ENCODE results near the gene NOSTRIN.
A peak's percentile ranks its signal among the peaks of the same experiment; 100 is the strongest.
"Not testable (repeated sequence)": the region's sequence is repeated elsewhere in the genome, so short reads cannot be mapped to it uniquely, and the experiment has no call there.

Gene NOSTRIN

DNA sequence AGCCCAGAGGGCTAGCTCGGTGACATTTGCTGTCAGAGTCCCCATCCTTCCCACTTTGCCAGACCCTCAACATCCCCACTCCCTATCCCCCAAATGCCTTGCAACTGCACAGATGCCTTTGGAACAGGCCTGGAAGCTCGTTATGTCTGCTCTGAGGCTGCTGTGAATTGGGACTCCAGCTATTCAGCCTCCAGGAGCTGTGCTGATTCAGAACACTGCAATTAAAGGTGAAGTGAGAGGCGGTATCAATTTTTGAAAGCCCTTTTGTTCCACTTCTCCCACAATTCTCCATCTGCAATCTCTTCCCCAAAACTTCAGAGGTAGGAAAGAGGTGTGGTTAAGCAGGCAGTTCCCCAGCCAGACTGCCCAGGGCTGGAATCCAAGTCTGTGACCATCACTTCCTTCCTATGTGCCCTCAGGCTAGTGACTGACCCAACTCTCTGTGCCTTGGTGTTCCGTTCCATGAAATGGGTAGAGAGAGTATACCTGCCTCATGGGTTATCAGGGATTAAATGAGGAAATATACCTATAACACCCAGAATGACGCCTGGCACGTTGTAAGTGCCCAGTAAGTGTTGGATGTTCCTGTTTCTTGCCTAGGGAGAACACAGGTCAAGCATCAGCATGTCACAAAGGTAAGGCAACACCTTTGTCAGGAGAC is 17.5 kb downstream of the NOSTRIN start:
- no peak for DNase-seq (ENCODE audit: low spot score)

GRCh38 chr2:168821577-168821976 is 19.1 kb downstream of the NOSTRIN start:
- no peak for DNase-seq (ENCODE audit: low spot score)

DNA sequence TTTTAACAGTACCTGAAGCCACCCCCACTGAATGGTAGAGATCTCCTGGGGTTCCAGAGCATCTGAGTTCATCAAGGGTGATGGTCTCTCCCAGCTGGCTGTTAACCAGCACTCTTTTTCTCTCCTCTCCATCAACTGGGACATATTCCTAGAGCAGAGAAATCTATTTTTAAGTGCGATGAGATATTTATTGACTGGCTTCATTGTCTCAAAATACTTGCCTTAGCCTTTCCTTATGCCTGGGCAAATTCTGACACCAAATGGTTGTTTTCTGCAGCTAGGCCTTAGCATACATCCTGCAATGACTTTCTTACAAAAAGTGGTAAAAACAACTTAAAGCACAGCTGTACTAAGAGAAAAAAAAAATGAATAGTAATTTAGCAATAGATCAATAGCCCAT is 19.6 kb downstream of the NOSTRIN start:
- no peak for DNase-seq (ENCODE audit: low spot score)

GRCh38 chr2:168825126-168825525 is 22.7 kb downstream of the NOSTRIN start:
- no peak for DNase-seq (ENCODE audit: low spot score)

- DNase-seq (ENCODE audit: low spot score): no peak
These were observed 28.5 kb downstream of the NOSTRIN start for GRCh38 chr2:168830958-168831357.

GRCh38 chr2:168831662-168832061 is 29.2 kb downstream of the NOSTRIN start:
- no peak for DNase-seq (ENCODE audit: low spot score)

- no peak for DNase-seq (ENCODE audit: low spot score)
These were observed 33.5 kb downstream of the NOSTRIN start for GRCh38 chr2:168835969-168836368.

DNA sequence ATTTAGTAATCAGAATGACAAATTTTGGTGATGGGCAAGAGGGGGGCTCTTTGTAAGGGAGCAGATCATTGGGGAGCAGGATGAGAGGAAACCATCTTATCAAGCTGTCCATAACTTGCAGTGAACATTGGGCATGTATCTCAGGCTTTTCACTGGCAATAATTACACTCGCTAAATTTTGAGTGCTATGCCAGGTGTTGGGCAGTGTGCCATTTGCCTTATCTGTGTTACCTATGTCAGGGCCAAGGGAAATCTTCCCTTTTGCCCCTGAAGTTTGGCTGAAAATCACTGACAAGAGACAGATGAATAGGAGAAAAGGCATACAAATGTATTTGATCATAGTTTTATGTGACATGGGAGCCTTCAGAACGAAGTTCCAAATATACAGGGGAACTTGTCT is 39.0 kb downstream of the NOSTRIN start:
- DNase-seq (ENCODE audit: low spot score): no peak

GRCh38 chr2:168843253-168843652 is 40.8 kb downstream of the NOSTRIN start:
- DNase-seq (ENCODE audit: low spot score): no peak

GRCh38 chr2:168848225-168848624 is 45.8 kb downstream of the NOSTRIN start:
- no peak for DNase-seq (ENCODE audit: low spot score)

GRCh38 chr2:168849610-168850009 is 47.2 kb downstream of the NOSTRIN start:
- peak; percentile 64 for DNase-seq (ENCODE audit: low spot score)

- DNase-seq (ENCODE audit: low spot score): no peak
These were observed 48.4 kb downstream of the NOSTRIN start for GRCh38 chr2:168850846-168851245.

DNA sequence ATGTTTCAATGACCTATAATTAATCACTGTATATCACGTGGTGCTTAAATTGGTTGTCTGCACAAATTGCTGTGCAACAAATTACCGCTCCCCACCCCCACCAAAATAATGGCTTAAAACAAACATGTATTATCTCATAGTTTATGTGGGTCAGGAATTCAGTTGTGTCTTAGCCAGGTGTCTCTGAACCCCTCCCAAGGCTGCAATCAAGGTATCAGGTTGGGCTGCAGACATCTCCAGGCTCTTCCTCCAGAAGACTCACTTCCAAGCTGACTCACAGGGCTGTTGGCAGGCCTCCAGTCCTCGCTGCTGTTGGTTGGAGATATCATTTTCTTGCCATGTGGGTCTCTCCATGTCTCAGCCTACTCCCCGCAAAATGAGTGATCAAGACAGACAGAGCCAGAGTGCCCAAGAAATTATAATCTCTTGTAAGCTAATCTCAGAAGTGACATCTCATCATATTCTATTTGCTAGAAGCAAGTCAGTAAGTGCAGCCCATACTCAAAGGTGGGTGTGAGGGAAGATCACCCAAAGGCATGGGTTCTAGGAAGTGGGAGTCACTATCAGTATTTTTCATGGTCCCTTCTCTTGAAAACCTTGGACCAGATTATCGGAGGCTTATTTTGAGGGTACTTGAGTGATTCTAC is 49.4 kb downstream of the NOSTRIN start:
- DNase-seq (ENCODE audit: low spot score): peak; percentile 94

DNA sequence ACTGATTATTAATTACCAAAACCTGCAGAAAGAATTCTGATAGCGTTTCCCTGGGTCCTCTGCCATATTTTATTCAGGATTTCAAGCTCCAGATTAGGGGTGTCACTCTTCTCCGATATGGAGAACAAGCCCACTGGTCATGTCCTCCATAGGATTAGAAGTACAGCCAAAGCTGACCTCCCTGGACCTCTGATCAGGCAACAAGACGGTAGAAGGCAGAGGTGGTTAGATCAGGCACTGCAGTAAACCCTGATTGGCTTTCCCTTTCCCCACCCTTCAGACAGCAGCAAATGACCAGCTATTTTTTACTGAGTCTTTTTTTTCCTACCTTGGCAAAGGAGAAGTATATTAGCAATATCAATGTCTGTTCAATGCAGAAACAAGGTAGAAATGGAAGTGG is 50.0 kb downstream of the NOSTRIN start:
- peak; percentile 46 for DNase-seq (ENCODE audit: low spot score)

- no peak for DNase-seq (ENCODE audit: low spot score)
These were observed 51.0 kb downstream of the NOSTRIN start for GRCh38 chr2:168853471-168853870.

GRCh38 chr2:168854651-168855050 is 52.2 kb downstream of the NOSTRIN start:
- DNase-seq (ENCODE audit: low spot score): no peak

GRCh38 chr2:168855601-168856000 is 53.2 kb downstream of the NOSTRIN start:
- DNase-seq (ENCODE audit: low spot score): no peak

DNA sequence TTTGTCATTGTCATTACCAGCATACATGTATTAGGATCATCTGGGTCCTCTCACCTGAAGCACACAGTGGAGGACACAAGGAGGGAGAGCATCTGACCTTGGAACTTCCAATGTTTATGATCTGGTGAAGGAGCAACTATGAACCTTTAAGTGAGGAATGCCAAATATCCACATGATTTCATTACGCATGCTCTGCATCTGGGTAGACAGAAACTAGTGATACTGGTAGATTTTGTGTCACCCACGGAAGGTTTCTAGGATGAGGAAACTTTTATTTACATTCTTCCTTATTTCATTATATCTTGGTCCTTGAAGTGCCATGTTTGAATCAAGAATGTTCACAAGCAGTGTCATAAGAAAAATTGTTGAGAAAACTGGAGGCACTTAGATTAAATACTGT is 55.7 kb downstream of the NOSTRIN start:
- no peak for DNase-seq (ENCODE audit: low spot score)

DNA sequence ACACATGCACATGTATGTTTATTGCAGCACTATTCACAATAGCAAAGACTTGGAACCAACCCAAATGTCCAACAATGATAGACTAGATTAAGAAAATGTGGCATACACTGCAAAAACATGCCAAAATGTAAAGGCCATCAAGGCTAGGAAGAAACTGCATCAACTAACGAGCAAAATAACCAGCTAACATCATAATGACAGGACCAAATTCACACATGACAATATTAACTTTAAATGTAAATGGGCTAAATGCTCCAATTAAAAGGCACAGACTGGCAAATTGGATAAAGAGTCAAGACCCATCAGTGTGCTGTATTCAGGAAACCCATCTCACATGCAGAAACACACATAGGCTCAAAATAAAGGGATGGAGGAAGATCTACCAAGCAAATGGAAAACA is 64.7 kb downstream of the NOSTRIN start:
- DNase-seq (ENCODE audit: low spot score): not testable (repeated sequence)

DNA sequence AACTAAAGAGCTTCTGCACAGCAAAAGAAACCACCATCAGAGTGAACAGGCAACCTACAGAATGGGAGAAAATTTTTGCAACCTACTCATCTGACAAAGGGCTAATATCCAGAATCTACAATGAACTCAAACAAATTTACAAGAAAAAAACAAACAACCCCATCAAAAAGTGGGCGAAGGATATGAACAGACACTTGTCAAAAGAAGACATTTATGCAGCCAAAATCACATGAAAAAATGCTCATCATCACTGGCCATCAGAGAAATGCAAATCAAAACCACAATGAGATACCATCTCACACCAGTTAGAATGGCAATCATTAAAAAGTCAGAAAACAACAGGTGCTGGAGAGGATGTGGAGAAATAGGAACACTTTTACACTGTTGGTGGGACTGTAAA is 67.9 kb downstream of the NOSTRIN start:
- not testable (repeated sequence) for DNase-seq (ENCODE audit: low spot score)

DNA sequence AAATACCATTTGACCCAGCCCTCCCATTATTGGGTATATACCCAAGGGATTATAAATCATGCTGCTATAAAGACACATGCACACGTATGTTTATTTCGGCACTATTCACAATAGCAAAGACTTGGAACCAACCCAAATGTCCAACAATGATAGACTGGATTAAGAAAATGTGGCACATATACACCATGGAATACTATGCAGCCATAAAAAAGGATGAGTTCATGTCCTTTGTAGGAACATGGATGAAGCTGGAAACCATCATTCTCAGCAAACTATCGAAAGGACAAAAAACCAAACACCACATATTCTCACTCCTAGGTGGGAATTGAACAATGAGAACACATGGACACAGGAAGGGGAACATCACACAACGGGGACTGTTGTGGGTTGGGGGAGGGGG is 68.4 kb downstream of the NOSTRIN start:
- DNase-seq (ENCODE audit: low spot score): not testable (repeated sequence)

DNA sequence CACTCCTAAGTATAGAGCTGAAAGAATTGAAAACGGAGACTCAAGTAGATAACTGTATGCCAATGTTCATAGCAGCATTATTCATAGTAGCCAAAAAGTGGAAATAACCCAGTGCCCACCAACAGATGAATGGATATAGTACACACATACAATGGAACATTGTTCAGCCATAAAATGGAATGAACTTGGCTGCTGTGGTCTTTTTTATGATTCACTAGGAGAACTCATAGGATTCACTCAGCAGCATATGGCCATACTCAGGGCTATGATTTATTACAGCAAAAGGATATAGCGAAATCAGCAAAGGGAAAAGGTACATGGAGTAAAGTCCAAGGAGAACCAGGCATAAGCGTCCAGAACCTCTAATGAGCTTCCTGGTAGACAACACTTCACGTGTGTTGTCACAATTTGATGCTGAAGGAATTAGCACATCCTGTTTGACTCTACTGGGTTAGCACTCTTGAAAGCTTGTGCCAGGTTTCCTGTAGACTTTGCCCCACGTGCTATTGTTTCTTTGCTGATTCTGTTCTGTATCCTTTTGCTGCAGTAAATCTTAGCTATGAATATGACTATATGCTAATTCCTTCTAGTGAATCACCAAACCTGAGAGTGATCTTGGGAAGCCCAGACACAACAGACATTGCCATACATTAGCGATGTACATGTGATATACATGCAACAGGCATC is 72.1 kb downstream of the NOSTRIN start:
- DNase-seq (ENCODE audit: low spot score): no peak

- not testable (repeated sequence) for DNase-seq (ENCODE audit: low spot score)
These were observed 79.7 kb downstream of the NOSTRIN start for GRCh38 chr2:168882163-168882562.
